Measurements from ENCODE around the gene CACNG4.

CACNG4 gene

GRCh38 chr17:66988069-66988798, 23.7 kb downstream of the CACNG4 start:
- peaks cover 30% of the 10 kb centered on the region for H3K4me1 ChIP-seq
- H4K20me1 ChIP-seq, result no peaks in the 10 kb centered on the region
- no peak overlapping the region for H3K4me2 ChIP-seq
- no peak overlapping the region for H3K9ac ChIP-seq
- H3K27ac ChIP-seq, result no peak overlapping the region
- no peak for TF ChIP-seq Cebpa-rat (IDR thresholded peaks at IDR 0.05)
- 0 out of 2 replicates have a peak, but pooled peaks cover 6% of the 10 kb centered on the region for H3K36me3 ChIP-seq
- 0 out of 2 replicates have a peak, but pooled peaks cover 4% of the 10 kb centered on the region for H3K27me3 ChIP-seq
- H3K9me3 ChIP-seq, result no peaks in the 10 kb centered on the region
- H3K4me3 ChIP-seq, result no peak overlapping the region

- Histone ChIP-seq H3K4me2 (no peak overlapping the region), H3K36me3 (0 out of 2 replicates have a peak, but pooled peaks cover 6% of the 10 kb centered on the region), H4K20me1 (no peaks in the 10 kb centered on the region), H3K9ac (no peak overlapping the region), H3K27ac (no peak overlapping the region), H3K27me3 (0 out of 2 replicates have a peak, but pooled peaks cover 4% of the 10 kb centered on the region), H3K4me1 (peaks cover 21% of the 10 kb centered on the region), H3K9me3 (no peaks in the 10 kb centered on the region), H3K4me3 (no peak overlapping the region)
- TF ChIP-seq Cebpa-rat (IDR thresholded peaks at IDR 0.05), result no peak
Observed at GRCh38 chr17:66989076-66989475, 24.6 kb downstream of the CACNG4 start.

- no peaks in the 10 kb centered on the region for H3K9me3 ChIP-seq
- H3K27ac ChIP-seq, result no peak overlapping the region
- no peaks in the 10 kb centered on the region for H4K20me1 ChIP-seq
- H3K4me3 ChIP-seq, result no peak overlapping the region
- no peak overlapping the region for H3K4me2 ChIP-seq
- peaks cover 16% of the 10 kb centered on the region for H3K4me1 ChIP-seq
- H3K9ac ChIP-seq, result no peak overlapping the region
- H3K36me3 ChIP-seq, result 0 out of 2 replicates have a peak, but pooled peaks cover 6% of the 10 kb centered on the region
- 0 out of 2 replicates have a peak, but pooled peaks cover 4% of the 10 kb centered on the region for H3K27me3 ChIP-seq
- TF ChIP-seq Cebpa-rat (IDR thresholded peaks at IDR 0.05), result no peak
Observed at GRCh38 chr17:66989579-66989978, 25.1 kb downstream of the CACNG4 start.

GRCh38 chr17:66990047-66990446, 25.5 kb downstream of the CACNG4 start:
- Histone ChIP-seq H3K4me1 (peaks cover 12% of the 10 kb centered on the region), H4K20me1 (no peaks in the 10 kb centered on the region), H3K36me3 (0 out of 2 replicates have a peak, but pooled peaks cover 6% of the 10 kb centered on the region)

GRCh38 chr17:66992911-66993442, 28.5 kb downstream of the CACNG4 start:
- H3K4me3 ChIP-seq, result no peak overlapping the region
- H3K4me1 ChIP-seq, result no peaks in the 10 kb centered on the region
- TF ChIP-seq Cebpa-rat (IDR thresholded peaks at IDR 0.05), result no peak
- no peak overlapping the region for H3K4me2 ChIP-seq
- H3K9ac ChIP-seq, result no peak overlapping the region
- 0 out of 2 replicates have a peak, but pooled peaks cover 2% of the 10 kb centered on the region for H3K27me3 ChIP-seq
- H3K9me3 ChIP-seq, result no peaks in the 10 kb centered on the region
- no peaks in the 10 kb centered on the region for H4K20me1 ChIP-seq
- H3K27ac ChIP-seq, result no peak overlapping the region
- 0 out of 2 replicates have a peak, but pooled peaks cover 3% of the 10 kb centered on the region for H3K36me3 ChIP-seq

More at GRCh38 chr17:66990047-66990446, 25.5 kb downstream of the CACNG4 start:
- Histone ChIP-seq H3K4me3 (no peak overlapping the region), H3K9ac (no peak overlapping the region), H3K4me2 (no peak overlapping the region), H3K27me3 (0 out of 2 replicates have a peak, but pooled peaks cover 4% of the 10 kb centered on the region), H3K9me3 (no peaks in the 10 kb centered on the region), H3K27ac (no peak overlapping the region)
- no peak for TF ChIP-seq Cebpa-rat (IDR thresholded peaks at IDR 0.05)

GRCh38 chr17:66994361-66994760, 29.9 kb downstream of the CACNG4 start:
- no peak for TF ChIP-seq Cebpa-rat (IDR thresholded peaks at IDR 0.05)
- H3K36me3 ChIP-seq, result 0 out of 2 replicates have a peak, but pooled peaks cover 3% of the 10 kb centered on the region
- no peak overlapping the region for H3K9ac ChIP-seq

GRCh38 chr17:66994930-66995535, 30.5 kb downstream of the CACNG4 start:
- no peak overlapping the region for H3K4me3 ChIP-seq
- no peaks in the 10 kb centered on the region for H4K20me1 ChIP-seq
- H3K4me1 ChIP-seq, result no peaks in the 10 kb centered on the region
- no peak overlapping the region for H3K9ac ChIP-seq
- 0 out of 2 replicates have a peak, but pooled peaks cover 3% of the 10 kb centered on the region for H3K36me3 ChIP-seq
- no peaks in the 10 kb centered on the region for H3K27me3 ChIP-seq
- no peak overlapping the region for H3K27ac ChIP-seq
- no peak overlapping the region for H3K4me2 ChIP-seq
- no peak for TF ChIP-seq Cebpa-rat (IDR thresholded peaks at IDR 0.05)
- H3K9me3 ChIP-seq, result peaks cover 10% of the 10 kb centered on the region

More at GRCh38 chr17:66994361-66994760, 29.9 kb downstream of the CACNG4 start:
- Histone ChIP-seq H3K4me3 (no peak overlapping the region), H3K4me2 (no peak overlapping the region), H3K4me1 (no peaks in the 10 kb centered on the region), H4K20me1 (no peaks in the 10 kb centered on the region), H3K27ac (no peak overlapping the region), H3K27me3 (no peaks in the 10 kb centered on the region), H3K9me3 (peaks cover 3% of the 10 kb centered on the region; the same call in 1 of the 2 replicates)

- no peak overlapping the region for H3K9ac ChIP-seq
- no peak for TF ChIP-seq Cebpa-rat (IDR thresholded peaks at IDR 0.05)
- H3K36me3 ChIP-seq, result 0 out of 2 replicates have a peak, but pooled peaks cover 3% of the 10 kb centered on the region
- H3K27ac ChIP-seq, result no peak overlapping the region
- H3K9me3 ChIP-seq, result peaks cover 19% of the 10 kb centered on the region
- H3K4me2 ChIP-seq, result no peak overlapping the region
- no peak overlapping the region for H3K4me3 ChIP-seq
- no peaks in the 10 kb centered on the region for H4K20me1 ChIP-seq
- no peaks in the 10 kb centered on the region for H3K4me1 ChIP-seq
- H3K27me3 ChIP-seq, result no peaks in the 10 kb centered on the region
Observed at GRCh38 chr17:66995944-66996343, 31.4 kb downstream of the CACNG4 start.

- no peaks in the 10 kb centered on the region for H3K27me3 ChIP-seq
- no peak overlapping the region for H3K27ac ChIP-seq
- 0 out of 2 replicates have a peak, but pooled peaks cover 3% of the 10 kb centered on the region for H3K36me3 ChIP-seq
- H3K4me2 ChIP-seq, result no peak overlapping the region
- peaks cover 28% of the 10 kb centered on the region for H3K9me3 ChIP-seq
- H3K4me1 ChIP-seq, result no peaks in the 10 kb centered on the region
- H3K9ac ChIP-seq, result no peak overlapping the region
- H3K4me3 ChIP-seq, result no peak overlapping the region
- H4K20me1 ChIP-seq, result no peaks in the 10 kb centered on the region
- TF ChIP-seq Cebpa-rat (IDR thresholded peaks at IDR 0.05), result no peak
Observed at GRCh38 chr17:66996926-66997325, 32.4 kb downstream of the CACNG4 start.
